Endothelial cell of umbilical vein (primary cell): Measurements from ENCODE around the gene BUB1.
"Not testable (repeated sequence)": the region's sequence is repeated elsewhere in the genome, so short reads cannot be mapped to it uniquely, and the experiment has no call there.

Source experiments
- GATA2 ChIP-seq: IDR thresholded peaks from 2 replicates; pipeline ENCODE4 v1.7.0; 2011; ENCODE audit warnings: low read depth, mild to moderate bottlenecking, moderate library complexity, mixed read lengths, low read length; ENCODE audit not compliant: insufficient read length, insufficient read depth
- POLR2A ChIP-seq: IDR thresholded peaks from 2 replicates; pipeline ENCODE4 v1.6.1; 2012; ENCODE audit warnings: low read depth, mild to moderate bottlenecking, control low read depth, low read length
- POLR2AphosphoS5 ChIP-seq: IDR thresholded peaks from 2 replicates; pipeline ENCODE4 v1.6.1; 2012; ENCODE audit warnings: low read depth, mild to moderate bottlenecking, control low read depth, low read length, moderate library complexity; ENCODE audit not compliant: insufficient read depth
- TF ChIP-seq, protein P1 (sequence below), 2 donors: IDR thresholded peaks; 1 replicate in 1 of 2; 2 replicates in 1 of 2; pipeline ENCODE4 v1.5.1; 2011; ENCODE audit warnings: low read length in 2 of 2, mild to moderate bottlenecking in 2 of 2, moderate library complexity in 2 of 2, control low read depth in 1 of 2, inconsistent platforms in 1 of 2, low read depth in 1 of 2; ENCODE audit not compliant: insufficient read depth in 1 of 2; ENCODE audit errors: extremely low read depth in 1 of 2

DNA sequence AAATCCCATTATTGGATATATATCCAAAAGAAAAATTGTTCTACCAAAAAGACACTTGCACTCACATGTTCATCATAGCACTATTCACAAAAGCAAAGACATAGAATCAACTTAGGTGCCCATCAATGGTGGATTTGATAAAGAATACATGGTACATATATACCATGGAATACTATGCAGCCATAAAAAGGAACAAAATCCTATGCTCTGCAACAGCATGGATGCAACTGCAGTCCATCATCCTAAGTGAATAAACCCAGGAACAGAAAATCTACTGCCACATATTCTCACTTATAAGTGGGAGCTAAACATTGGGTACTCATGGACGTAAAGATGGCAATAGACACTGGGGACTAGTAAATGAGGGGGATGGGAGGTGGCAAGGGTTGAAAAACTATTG, 50.5 kb downstream of the BUB1 start:
- TF ChIP-seq POLR2A, GATA2, POLR2AphosphoS5: not testable (repeated sequence)
- TF ChIP-seq, protein P1, sequence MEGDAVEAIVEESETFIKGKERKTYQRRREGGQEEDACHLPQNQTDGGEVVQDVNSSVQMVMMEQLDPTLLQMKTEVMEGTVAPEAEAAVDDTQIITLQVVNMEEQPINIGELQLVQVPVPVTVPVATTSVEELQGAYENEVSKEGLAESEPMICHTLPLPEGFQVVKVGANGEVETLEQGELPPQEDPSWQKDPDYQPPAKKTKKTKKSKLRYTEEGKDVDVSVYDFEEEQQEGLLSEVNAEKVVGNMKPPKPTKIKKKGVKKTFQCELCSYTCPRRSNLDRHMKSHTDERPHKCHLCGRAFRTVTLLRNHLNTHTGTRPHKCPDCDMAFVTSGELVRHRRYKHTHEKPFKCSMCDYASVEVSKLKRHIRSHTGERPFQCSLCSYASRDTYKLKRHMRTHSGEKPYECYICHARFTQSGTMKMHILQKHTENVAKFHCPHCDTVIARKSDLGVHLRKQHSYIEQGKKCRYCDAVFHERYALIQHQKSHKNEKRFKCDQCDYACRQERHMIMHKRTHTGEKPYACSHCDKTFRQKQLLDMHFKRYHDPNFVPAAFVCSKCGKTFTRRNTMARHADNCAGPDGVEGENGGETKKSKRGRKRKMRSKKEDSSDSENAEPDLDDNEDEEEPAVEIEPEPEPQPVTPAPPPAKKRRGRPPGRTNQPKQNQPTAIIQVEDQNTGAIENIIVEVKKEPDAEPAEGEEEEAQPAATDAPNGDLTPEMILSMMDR (IDR thresholded peaks at IDR 0.05; ENCODE audit: extremely low read depth in 1 of 2, insufficient read depth in 1 of 2, low read depth in 1 of 2, low read length in 2 of 2): not testable (repeated sequence)
